ENCODE data around the gene TBL1X.

DNA sequence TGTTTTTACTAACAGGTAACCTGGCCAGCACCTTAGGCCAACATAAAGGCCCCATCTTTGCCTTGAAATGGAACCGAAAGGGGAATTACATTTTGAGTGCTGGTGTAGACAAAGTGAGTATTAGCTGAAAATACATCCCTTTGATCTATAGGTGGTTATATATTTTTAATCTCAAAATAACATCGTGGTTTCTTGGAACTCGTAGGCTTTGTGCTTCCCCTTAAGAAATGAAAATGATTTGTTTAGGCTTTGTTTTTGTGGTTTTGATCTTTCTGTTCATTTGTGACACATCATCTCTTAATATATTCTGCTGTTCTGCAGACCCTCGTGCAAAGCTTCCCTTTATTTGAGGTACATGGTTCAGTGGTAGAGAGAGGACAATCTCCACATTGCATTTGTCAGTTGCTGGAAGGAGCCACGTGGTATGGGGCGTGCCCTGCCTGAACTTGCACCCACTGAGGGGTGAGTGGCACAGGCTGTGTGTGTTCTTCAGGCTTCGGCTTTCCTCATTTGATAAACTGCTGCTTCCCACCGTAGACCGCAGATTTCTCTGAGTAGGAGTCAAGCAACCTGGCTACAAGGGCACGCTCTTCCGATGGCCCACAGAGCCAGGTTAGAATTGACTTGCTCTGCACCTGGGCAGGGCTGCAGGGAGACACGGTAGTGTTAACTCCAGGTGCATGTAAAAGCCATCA is 228.6 kb downstream of the TBL1X start:
- TF ChIP-seq, protein P1, sequence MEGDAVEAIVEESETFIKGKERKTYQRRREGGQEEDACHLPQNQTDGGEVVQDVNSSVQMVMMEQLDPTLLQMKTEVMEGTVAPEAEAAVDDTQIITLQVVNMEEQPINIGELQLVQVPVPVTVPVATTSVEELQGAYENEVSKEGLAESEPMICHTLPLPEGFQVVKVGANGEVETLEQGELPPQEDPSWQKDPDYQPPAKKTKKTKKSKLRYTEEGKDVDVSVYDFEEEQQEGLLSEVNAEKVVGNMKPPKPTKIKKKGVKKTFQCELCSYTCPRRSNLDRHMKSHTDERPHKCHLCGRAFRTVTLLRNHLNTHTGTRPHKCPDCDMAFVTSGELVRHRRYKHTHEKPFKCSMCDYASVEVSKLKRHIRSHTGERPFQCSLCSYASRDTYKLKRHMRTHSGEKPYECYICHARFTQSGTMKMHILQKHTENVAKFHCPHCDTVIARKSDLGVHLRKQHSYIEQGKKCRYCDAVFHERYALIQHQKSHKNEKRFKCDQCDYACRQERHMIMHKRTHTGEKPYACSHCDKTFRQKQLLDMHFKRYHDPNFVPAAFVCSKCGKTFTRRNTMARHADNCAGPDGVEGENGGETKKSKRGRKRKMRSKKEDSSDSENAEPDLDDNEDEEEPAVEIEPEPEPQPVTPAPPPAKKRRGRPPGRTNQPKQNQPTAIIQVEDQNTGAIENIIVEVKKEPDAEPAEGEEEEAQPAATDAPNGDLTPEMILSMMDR (IDR thresholded peaks at IDR 0.05), result no peak
- TF ChIP-seq POLR2A (IDR thresholded peaks at IDR 0.05; ENCODE audit: low read depth) (no peak), POLR2AphosphoS5 (IDR thresholded peaks at IDR 0.05) (no peak)

Data from esophagus muscularis mucosa (tissue), 3 donors.